B cell (primary cell): Measurements from ENCODE around the gene CDH18. TPM values are rescaled to one million over a fixed set of nuclear protein-coding genes. Genes with fewer than 3 reads are reported as not detected.

ENCODE experiments used
- ATAC-seq: fragments of 200-7000 bp; cut with Tn5 transposase; one replicate; pipeline ENCODE4 v1.10.0; 2021; ENCODE audit warnings: low read depth, mild to moderate bottlenecking, moderate number of reproducible peaks, moderate library complexity
- CTCF ChIA-PET: fragments of 350-600 bp; sonication (Branson Sonifier 250); formaldehyde crosslinking; loops from one replicate; lab custom pipeline; 2021; ENCODE audit warnings: antibody characterized with exemption, inconsistent platforms; lab: Charles Lee
- POLR2A ChIA-PET: fragments of 350-600 bp; sonication (Branson Sonifier 250); formaldehyde crosslinking; loops from one replicate; lab custom pipeline; 2021; ENCODE audit warnings: antibody characterized with exemption; lab: Charles Lee
- DNase-seq: peaks from one replicate; pipeline ENCODE4 v3.0.0; 2013
- H2AFZ ChIP-seq: 2 replicates; pipeline ENCODE4 v1.6.1; 2012; ENCODE audit warnings: mild to moderate bottlenecking, low read depth, low read length; ENCODE audit not compliant: insufficient read depth, poor library complexity, severe bottlenecking
- H3K27ac ChIP-seq, 2 donors: 1 replicate in 1 of 2; 2 replicates in 1 of 2; pipeline ENCODE4 v1.5.1; 2012 to 2013; ENCODE audit warnings: low read length in 2 of 2, mild to moderate bottlenecking in 2 of 2, moderate library complexity in 1 of 2
- H3K27me3 ChIP-seq, 4 experiments: fragments of 200-600 bp in 1 of 4; sonication (generic) in 1 of 4; replicated peaks in 1 of 4; 1 replicate in 2 of 4; 2 replicates in 2 of 4; pipeline versions ENCODE4 v1.6.1 to v1.7.0; 2013 to 2016; ENCODE audit warnings: low read length in 3 of 4, mild to moderate bottlenecking in 2 of 4, mixed read lengths in 1 of 4, moderate library complexity in 1 of 4; ENCODE audit not compliant: insufficient read depth in 4 of 4, control insufficient read depth in 3 of 4; ENCODE audit errors: control extremely low read depth in 1 of 4
- H3K36me3 ChIP-seq, 2 experiments: replicated peaks in 1 of 2; 1 replicate in 1 of 2; 2 replicates in 1 of 2; pipeline versions ENCODE4 v1.6.1 to v1.7.1; 2013; ENCODE audit warnings: low read length in 1 of 2; ENCODE audit not compliant: insufficient read depth in 2 of 2, control insufficient read depth in 1 of 2; ENCODE audit errors: control extremely low read depth in 1 of 2, extremely low read depth in 1 of 2
- H3K4me1 ChIP-seq, 2 donors: fragments of 200-600 bp in 1 of 2; sonication (generic) in 1 of 2; 1 replicate in 1 of 2; 2 replicates in 1 of 2; pipeline versions ENCODE4 v1.5.1 to v1.6.1; 2013 to 2017; ENCODE audit warnings: low read length in 2 of 2; ENCODE audit not compliant: control insufficient read depth in 2 of 2, insufficient read depth in 2 of 2
- H3K4me2 ChIP-seq: replicated peaks from 2 replicates; pipeline ENCODE3; 2012; ENCODE audit warnings: mild to moderate bottlenecking, low read depth, low read length; ENCODE audit not compliant: poor library complexity, severe bottlenecking
- H3K4me3 ChIP-seq, 5 experiments: fragments of 200-600 bp in 1 of 5; sonication (generic) in 1 of 5; 1 replicate in 3 of 5; 2 replicates in 2 of 5; pipeline versions ENCODE4 v1.5.1 to v1.7.0; 2011 to 2016; ENCODE audit warnings: low read length in 4 of 5, mild to moderate bottlenecking in 4 of 5, low read depth in 2 of 5, control low read depth in 1 of 5, moderate library complexity in 1 of 5; ENCODE audit not compliant: insufficient read depth in 1 of 5; ENCODE audit errors: control extremely low read depth in 1 of 5, extremely low read depth in 1 of 5
- H3K79me2 ChIP-seq: fragments of 200-600 bp; sonication (generic); one replicate; pipeline ENCODE4 v1.6.0; 2016; ENCODE audit warnings: low read length; ENCODE audit not compliant: control insufficient read depth, insufficient read depth
- H3K9ac ChIP-seq: fragments of 200-600 bp; sonication (generic); 2 replicates; pipeline ENCODE4 v1.6.1; 2017; ENCODE audit warnings: mild to moderate bottlenecking, low read length, moderate library complexity
- H3K9me3 ChIP-seq, 3 donors: one replicate each; pipeline versions ENCODE4 v1.6.1 to v1.7.1; 2013; ENCODE audit warnings: low read length in 2 of 3; ENCODE audit not compliant: control insufficient read depth in 2 of 3, insufficient read depth in 1 of 3; ENCODE audit errors: control extremely low read depth in 1 of 3
- H4K20me1 ChIP-seq: 2 replicates; pipeline ENCODE4 v1.6.0; 2012; ENCODE audit warnings: mild to moderate bottlenecking, low read length; ENCODE audit not compliant: insufficient read depth, control insufficient read depth, poor library complexity, severe bottlenecking
- H3K27ac Mint-ChIP-seq: one replicate; pipeline ENCODE4 v1.8.0; 2021; ENCODE audit warnings: mixed read lengths
- H3K27me3 Mint-ChIP-seq: one replicate; pipeline ENCODE4 v1.8.0; 2021; ENCODE audit warnings: mixed read lengths
- H3K4me1 Mint-ChIP-seq: one replicate; pipeline ENCODE4 v1.8.0; 2021; ENCODE audit warnings: mixed read lengths
- H3K4me3 Mint-ChIP-seq: one replicate; pipeline ENCODE4 v1.8.0; 2021; ENCODE audit warnings: mixed read lengths
- H3K9me3 Mint-ChIP-seq: one replicate; pipeline ENCODE4 v1.8.0; 2022; ENCODE audit warnings: mixed read lengths; ENCODE audit not compliant: insufficient read depth
- EZH2 ChIP-seq: IDR thresholded peaks from 2 replicates; pipeline ENCODE4 v1.6.1; 2012; ENCODE audit warnings: borderline replicate concordance, low read depth, mild to moderate bottlenecking, moderate library complexity, low read length; ENCODE audit not compliant: insufficient read depth, poor library complexity, severe bottlenecking
- WGBS: methylation state at CpG from one replicate; pipeline ENCODE4 v1.1.5; 2013; ENCODE audit warnings: missing lambda C conversion rate; ENCODE audit not compliant: insufficient coverage; 5-methylcytosine and 5-hydroxymethylcytosine counted together
- intact Hi-C: fragments of 100-400 bp; cut with micrococcal nuclease; formaldehyde crosslinking; loops from one replicate; pipeline ENCODE4 v1.10.0; 2022
- polyA plus RNA-seq: library from polyadenylated mRNA; depleted of rRNA; stranded (reverse); fragments of >200 nt; gene quantifications from 2 replicates; pipeline ENCODE4 v1.2.3, GENCODE V29; 2012
- total RNA-seq, 2 donors: library from RNA; stranded (reverse); fragments of 120-200 nt in 1 of 2; gene quantifications; 1 replicate in 1 of 2; 2 replicates in 1 of 2; pipeline versions ENCODE4 v1.2.3 to v1.2.4, GENCODE V29; 2013 to 2022
- TF ChIP-seq, protein P1 (sequence below): fragments of 200-600 bp; IDR thresholded peaks from one replicate; pipeline ENCODE4 v1.8.0; 2022; ENCODE audit warnings: antibody characterized with exemption, mild to moderate bottlenecking

CDH18 gene
- total and polyA plus RNA-seq, 2 donors (not counting 1 experiment from before 2014, with no cell fraction given): not detected

DNA sequence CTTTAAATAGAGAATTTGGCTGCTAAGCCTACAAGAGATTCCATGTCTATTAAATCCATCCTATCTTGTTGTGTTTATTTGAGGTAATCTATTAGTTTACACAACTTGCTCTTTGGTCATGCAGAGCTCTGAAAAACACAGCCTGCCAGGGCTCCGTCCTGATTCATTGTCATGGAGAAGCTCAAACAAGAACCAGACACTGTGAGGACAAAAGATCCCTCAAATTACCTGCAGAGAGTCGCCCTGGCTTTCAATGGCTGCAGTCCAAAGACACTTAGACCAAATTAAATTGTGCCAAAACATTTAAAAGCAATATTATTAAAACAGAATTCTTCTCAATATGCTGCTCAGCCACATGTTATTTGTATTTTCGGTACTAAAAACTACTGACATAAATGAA lies 60.1 kb downstream of the CDH18 start:
- Histone ChIP-seq H3K9ac (no peak overlapping the region), H3K9me3 (peaks cover 0 to 2% (median 0%) of the 10 kb centered on the region in 3 donors), H2AFZ (no peak overlapping the region), H3K4me2 (no peak overlapping the region), H3K27me3 (no peaks in the 10 kb centered on the region), H3K36me3 (no peaks in the 10 kb centered on the region), H3K4me3 (no peak overlapping the region), H3K4me1 (no peaks in the 10 kb centered on the region), H3K27ac (no peak overlapping the region), H3K79me2 (no peaks in the 10 kb centered on the region), H4K20me1 (no peaks in the 10 kb centered on the region)
- POLR2A ChIA-PET: no interaction called here
- peaks cover 2% of the 10 kb centered on the region for H3K9me3 Mint-ChIP-seq
- no peak overlapping the region for H3K4me3 Mint-ChIP-seq
- DNase-seq (no peak), ATAC-seq (no peak)
- CTCF ChIA-PET: no interaction called here
- TF ChIP-seq, protein P1, sequence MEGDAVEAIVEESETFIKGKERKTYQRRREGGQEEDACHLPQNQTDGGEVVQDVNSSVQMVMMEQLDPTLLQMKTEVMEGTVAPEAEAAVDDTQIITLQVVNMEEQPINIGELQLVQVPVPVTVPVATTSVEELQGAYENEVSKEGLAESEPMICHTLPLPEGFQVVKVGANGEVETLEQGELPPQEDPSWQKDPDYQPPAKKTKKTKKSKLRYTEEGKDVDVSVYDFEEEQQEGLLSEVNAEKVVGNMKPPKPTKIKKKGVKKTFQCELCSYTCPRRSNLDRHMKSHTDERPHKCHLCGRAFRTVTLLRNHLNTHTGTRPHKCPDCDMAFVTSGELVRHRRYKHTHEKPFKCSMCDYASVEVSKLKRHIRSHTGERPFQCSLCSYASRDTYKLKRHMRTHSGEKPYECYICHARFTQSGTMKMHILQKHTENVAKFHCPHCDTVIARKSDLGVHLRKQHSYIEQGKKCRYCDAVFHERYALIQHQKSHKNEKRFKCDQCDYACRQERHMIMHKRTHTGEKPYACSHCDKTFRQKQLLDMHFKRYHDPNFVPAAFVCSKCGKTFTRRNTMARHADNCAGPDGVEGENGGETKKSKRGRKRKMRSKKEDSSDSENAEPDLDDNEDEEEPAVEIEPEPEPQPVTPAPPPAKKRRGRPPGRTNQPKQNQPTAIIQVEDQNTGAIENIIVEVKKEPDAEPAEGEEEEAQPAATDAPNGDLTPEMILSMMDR: no peak
- TF ChIP-seq EZH2: no peak
- H3K4me1 Mint-ChIP-seq: no peaks in the 10 kb centered on the region
- no peaks in the 10 kb centered on the region for H3K27me3 Mint-ChIP-seq
- no peak overlapping the region for H3K27ac Mint-ChIP-seq
- 45% methylated on average over 2 of the region's 3 CpGs for WGBS
- intact Hi-C loops: no loop called here

DNA sequence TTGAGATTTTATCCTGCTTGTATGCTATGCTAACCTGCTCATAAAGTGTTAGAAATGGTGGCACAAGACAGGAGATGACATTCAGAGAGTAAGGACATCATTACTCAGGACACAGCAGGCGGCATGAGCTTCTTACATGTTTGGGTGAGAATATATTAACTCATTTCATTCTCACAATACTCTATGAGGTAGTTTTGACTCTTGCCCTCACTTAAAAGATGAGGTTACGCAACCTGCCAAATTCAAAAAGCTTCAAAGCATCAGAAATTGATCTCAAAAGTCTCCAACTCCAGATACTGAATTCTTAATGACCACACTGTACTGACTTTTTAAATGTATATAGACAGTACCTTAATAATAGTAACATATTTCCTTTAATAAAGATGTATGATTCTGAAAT lies 60.8 kb downstream of the CDH18 start:
- H3K27me3 Mint-ChIP-seq: no peaks in the 10 kb centered on the region
- WGBS: no CpG with 5 or more reads among the region's 2 CpGs
- H3K4me1 ChIP-seq: no peaks in the 10 kb centered on the region
- H3K79me2 ChIP-seq: no peaks in the 10 kb centered on the region
- H3K27ac ChIP-seq: no peak overlapping the region
- H3K4me3 Mint-ChIP-seq: no peak overlapping the region
- no peak overlapping the region for H3K4me3 ChIP-seq
- no peak overlapping the region for H3K27ac Mint-ChIP-seq
- no peaks in the 10 kb centered on the region for H3K36me3 ChIP-seq
- no peaks in the 10 kb centered on the region for H3K27me3 ChIP-seq
- no peak for DNase-seq
- H4K20me1 ChIP-seq: no peaks in the 10 kb centered on the region
- no peak overlapping the region for H2AFZ ChIP-seq
- intact Hi-C loops: no loop called here
- H3K9ac ChIP-seq: no peak overlapping the region
- ATAC-seq: no peak
- ChIA-PET CTCF (no interaction called here), POLR2A (no interaction called here)
- H3K4me1 Mint-ChIP-seq: no peaks in the 10 kb centered on the region
- TF ChIP-seq EZH2: no peak
- TF ChIP-seq, protein P1: no peak
- peaks cover 0 to 2% (median 0%) of the 10 kb centered on the region in 3 donors for H3K9me3 ChIP-seq
- H3K9me3 Mint-ChIP-seq: peaks cover 2% of the 10 kb centered on the region
- no peak overlapping the region for H3K4me2 ChIP-seq
